ENCODE data around the gene TTLL10. TPM values are rescaled to one million over a fixed set of nuclear protein-coding genes. Genes with fewer than 3 reads are reported as not detected.

The TTLL10 gene
- total and polyA plus RNA-seq, 2 of the 8 experiments (the other 6 are each of a cell fraction or from before 2014, with no cell fraction given): 1.1 to 1.7 TPM

DNA sequence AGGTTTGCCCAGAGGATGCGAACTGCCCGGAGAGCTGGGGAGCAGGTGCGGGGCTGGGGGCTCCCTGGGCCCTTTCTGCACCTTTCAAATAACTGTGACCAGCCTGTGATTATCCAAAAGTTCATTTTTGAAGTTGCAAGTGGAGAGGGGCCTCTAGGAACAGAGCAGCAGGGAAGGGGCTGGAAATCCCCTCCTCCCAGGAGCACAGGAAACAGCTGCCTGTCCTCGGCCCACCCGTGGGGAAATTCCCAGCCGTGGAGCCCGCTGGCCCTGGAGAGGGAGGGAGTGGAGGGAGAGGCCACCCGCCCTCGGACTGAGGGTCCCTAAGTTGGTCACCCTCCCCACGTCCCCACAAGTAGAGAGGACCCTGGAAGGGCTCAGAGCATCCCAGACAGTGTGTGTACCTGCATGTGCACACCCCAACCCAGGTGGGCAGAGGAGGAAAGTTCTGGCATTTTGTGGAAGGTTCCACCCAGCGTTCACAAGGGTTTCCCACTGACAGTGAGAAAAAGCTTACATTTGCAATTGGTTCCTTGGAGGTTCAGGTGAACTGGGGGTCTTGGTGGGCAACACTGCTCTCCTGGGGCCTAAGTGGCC is 41.5 kb downstream of the TTLL10 start (continued):
- TF ChIP-seq CHD7 (IDR thresholded peaks at IDR 0.05; ENCODE audit: insufficient replicate concordance, low read length) (no peak), CBX8 (IDR thresholded peaks at IDR 0.05; ENCODE audit: borderline replicate concordance, low read depth, low read length) (no peak), SAP30 (IDR thresholded peaks at IDR 0.05; ENCODE audit: insufficient read depth, insufficient replicate concordance, low read length) (no peak), NANOG (IDR thresholded peaks at IDR 0.05; ENCODE audit: insufficient read depth, low read depth, low read length, poor library complexity, severe bottlenecking) (no peak), SIN3A (conservative IDR thresholded peaks at IDR 0.05 in 1 of 2, IDR thresholded peaks at IDR 0.05 in 1 of 2; ENCODE audit: low read depth in 1 of 2, low read length in 2 of 2) (no peak), EGR1 (IDR thresholded peaks at IDR 0.05; ENCODE audit: borderline replicate concordance, low read depth, low read length) (no peak), SIX5 (IDR thresholded peaks at IDR 0.05; ENCODE audit: low read depth, low read length) (no peak)

All from H1 (cell line).